PC-9 (cell line): ENCODE measurements around the gene DCDC2B.

Experiments used
- EZH2 ChIP-seq: fragments of 200-600 bp; sonication (generic); IDR thresholded peaks from 2 replicates; pipeline ENCODE4 v1.8.0; 2017; ENCODE audit warnings: antibody characterized with exemption, low read depth
- TF ChIP-seq, protein P1 (sequence below): fragments of 200-600 bp; sonication (generic); conservative IDR thresholded peaks from 2 replicates; pipeline ENCODE4 v1.6.1; 2017; ENCODE audit warnings: mixed run types, antibody characterized with exemption, mild to moderate bottlenecking, moderate library complexity

DNA sequence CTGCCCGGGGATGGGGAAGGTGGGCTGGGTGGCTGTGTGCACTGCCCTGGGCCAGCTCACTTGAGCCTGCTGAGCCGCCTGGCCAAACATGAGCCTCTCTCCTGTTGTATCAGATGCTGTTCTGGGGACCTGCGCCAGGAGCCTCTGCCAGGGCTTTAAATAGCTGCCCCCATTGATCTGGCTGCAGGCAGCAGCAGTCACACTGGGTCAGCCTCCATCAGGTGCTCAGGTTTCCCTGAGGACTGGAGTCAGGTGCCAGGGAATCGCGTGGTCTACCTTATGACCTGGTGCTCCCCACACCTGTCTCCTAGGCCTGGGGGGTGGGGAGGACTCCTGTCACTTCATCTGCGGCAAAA is 9.2 kb upstream of the DCDC2B start:
- TF ChIP-seq, protein P1, sequence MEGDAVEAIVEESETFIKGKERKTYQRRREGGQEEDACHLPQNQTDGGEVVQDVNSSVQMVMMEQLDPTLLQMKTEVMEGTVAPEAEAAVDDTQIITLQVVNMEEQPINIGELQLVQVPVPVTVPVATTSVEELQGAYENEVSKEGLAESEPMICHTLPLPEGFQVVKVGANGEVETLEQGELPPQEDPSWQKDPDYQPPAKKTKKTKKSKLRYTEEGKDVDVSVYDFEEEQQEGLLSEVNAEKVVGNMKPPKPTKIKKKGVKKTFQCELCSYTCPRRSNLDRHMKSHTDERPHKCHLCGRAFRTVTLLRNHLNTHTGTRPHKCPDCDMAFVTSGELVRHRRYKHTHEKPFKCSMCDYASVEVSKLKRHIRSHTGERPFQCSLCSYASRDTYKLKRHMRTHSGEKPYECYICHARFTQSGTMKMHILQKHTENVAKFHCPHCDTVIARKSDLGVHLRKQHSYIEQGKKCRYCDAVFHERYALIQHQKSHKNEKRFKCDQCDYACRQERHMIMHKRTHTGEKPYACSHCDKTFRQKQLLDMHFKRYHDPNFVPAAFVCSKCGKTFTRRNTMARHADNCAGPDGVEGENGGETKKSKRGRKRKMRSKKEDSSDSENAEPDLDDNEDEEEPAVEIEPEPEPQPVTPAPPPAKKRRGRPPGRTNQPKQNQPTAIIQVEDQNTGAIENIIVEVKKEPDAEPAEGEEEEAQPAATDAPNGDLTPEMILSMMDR, result no peak
- TF ChIP-seq EZH2, result no peak
